Smooth muscle cell (in vitro differentiated cells): ENCODE results near the gene SCIN. TPM values are rescaled to one million over a fixed set of nuclear protein-coding genes. Genes with fewer than 3 reads are reported as not detected.

Source experiments
- DNase-seq: peaks from one replicate; lab custom pipeline; 2025; ENCODE audit not compliant: unreplicated experiment; lab: John Stamatoyannopoulos, UW
- H2AFZ ChIP-seq: fragments of 200-600 bp; sonication (generic); 2 replicates; pipeline ENCODE4 v1.6.0; 2016; ENCODE audit warnings: antibody characterized with exemption, low read depth, mild to moderate bottlenecking
- H3F3A ChIP-seq: fragments of 200-600 bp; sonication (generic); 2 replicates; pipeline ENCODE4 v1.6.0; 2017; ENCODE audit warnings: antibody characterized with exemption, low read depth
- H3K27ac ChIP-seq: fragments of 200-600 bp; sonication (generic); 2 replicates; pipeline ENCODE4 v1.5.1; 2016; ENCODE audit warnings: low read depth, mild to moderate bottlenecking
- H3K27me3 ChIP-seq: fragments of 200-600 bp; sonication (generic); 2 replicates; pipeline ENCODE4 v1.6.1; 2016; ENCODE audit warnings: low read depth, mild to moderate bottlenecking
- H3K36me3 ChIP-seq: fragments of 200-600 bp; sonication (generic); 2 replicates; pipeline ENCODE4 v1.5.1; 2016; ENCODE audit warnings: low read depth
- H3K4me1 ChIP-seq: fragments of 200-600 bp; sonication (generic); 2 replicates; pipeline ENCODE4 v1.5.1; 2016; ENCODE audit warnings: low read depth
- H3K4me2 ChIP-seq: fragments of 200-600 bp; sonication (generic); 2 replicates; pipeline ENCODE4 v1.6.0; 2016; ENCODE audit warnings: mild to moderate bottlenecking
- H3K4me3 ChIP-seq: fragments of 200-600 bp; sonication (generic); 2 replicates; pipeline ENCODE4 v1.5.1; 2016; ENCODE audit warnings: mild to moderate bottlenecking
- H3K79me2 ChIP-seq: fragments of 200-600 bp; sonication (generic); 2 replicates; pipeline ENCODE4 v1.6.0; 2016; ENCODE audit warnings: low read depth, mild to moderate bottlenecking
- H3K9ac ChIP-seq: fragments of 200-600 bp; sonication (generic); 2 replicates; pipeline ENCODE4 v1.6.0; 2016; ENCODE audit warnings: low read depth
- H3K9me3 ChIP-seq: fragments of 200-600 bp; sonication (generic); replicated peaks from 2 replicates; pipeline ENCODE4 v1.5.1; 2016; ENCODE audit warnings: low read depth
- H4K20me1 ChIP-seq: fragments of 200-600 bp; sonication (generic); 2 replicates; pipeline ENCODE4 v1.6.0; 2016; ENCODE audit warnings: low read depth
- CTCF ChIP-seq: fragments of 200-600 bp; sonication (generic); IDR thresholded peaks from 2 replicates; pipeline ENCODE4 v1.5.1; 2017; ENCODE audit warnings: borderline replicate concordance, mild to moderate bottlenecking, antibody characterized with exemption; ENCODE audit not compliant: insufficient read depth, poor library complexity, severe bottlenecking
- WGBS: methylation state at CpG from one replicate; pipeline ENCODE4 v1.1.7; 2016; ENCODE audit warnings: low lambda C conversion rate; 5-methylcytosine and 5-hydroxymethylcytosine counted together
- polyA plus RNA-seq: library from polyadenylated mRNA; unstranded; fragments of >200 nt; fragmentation: Nextera tagmentation; extraction: Ambion mirVana; gene quantifications from 2 replicates; pipeline ENCODE4 v1.2.1, GENCODE V29; 2016
- total RNA-seq: library from RNA; depleted of rRNA; stranded (reverse); fragments of >200 nt; gene quantifications from 2 replicates; pipeline ENCODE4 v1.2.3, GENCODE V29; 2014

The SCIN gene
- total and polyA plus RNA-seq, 2 experiments from 2014 or later, result 0.31 TPM

GRCh38 chr7:12588259-12588904 is 17.9 kb downstream of the SCIN start:
- H3K27ac ChIP-seq, result no peak overlapping the region
- H3K4me1 ChIP-seq, result no peaks in the 10 kb centered on the region
- H3K4me2 ChIP-seq, result no peak overlapping the region
- no peak for TF ChIP-seq CTCF
- no peaks in the 10 kb centered on the region for H4K20me1 ChIP-seq
- DNase-seq, result no peak
- no peaks in the 10 kb centered on the region for H3K9me3 ChIP-seq
- no peaks in the 10 kb centered on the region for H3K27me3 ChIP-seq
- 93% methylated on average over 11 of the region's 11 CpGs for WGBS
- no peak overlapping the region for H2AFZ ChIP-seq
- H3K4me3 ChIP-seq, result no peak overlapping the region
- no peaks in the 10 kb centered on the region for H3K79me2 ChIP-seq
- H3F3A ChIP-seq, result no peaks in the 10 kb centered on the region
- no peaks in the 10 kb centered on the region for H3K36me3 ChIP-seq
- H3K9ac ChIP-seq, result no peak overlapping the region

GRCh38 chr7:12590559-12590958 is 20.0 kb downstream of the SCIN start:
- Histone ChIP-seq H3F3A (no peaks in the 10 kb centered on the region), H3K4me2 (no peak overlapping the region), H2AFZ (no peak overlapping the region), H3K9ac (no peak overlapping the region), H3K27me3 (no peaks in the 10 kb centered on the region), H3K9me3 (no peaks in the 10 kb centered on the region), H3K4me3 (no peak overlapping the region), H3K36me3 (no peaks in the 10 kb centered on the region), H3K27ac (no peak overlapping the region), H3K4me1 (no peaks in the 10 kb centered on the region), H3K79me2 (no peaks in the 10 kb centered on the region), H4K20me1 (no peaks in the 10 kb centered on the region)
- TF ChIP-seq CTCF, result no peak
- 92% methylated on average over 7 of the region's 7 CpGs for WGBS
- DNase-seq, result no peak

- Histone ChIP-seq H3K9me3 (no peaks in the 10 kb centered on the region), H3F3A (no peaks in the 10 kb centered on the region), H3K27ac (no peak overlapping the region), H3K27me3 (no peaks in the 10 kb centered on the region), H3K79me2 (no peaks in the 10 kb centered on the region), H3K4me2 (no peak overlapping the region), H3K9ac (no peak overlapping the region), H3K36me3 (no peaks in the 10 kb centered on the region), H2AFZ (no peak overlapping the region), H3K4me1 (no peaks in the 10 kb centered on the region), H4K20me1 (no peaks in the 10 kb centered on the region), H3K4me3 (no peak overlapping the region)
- 95% methylated on average over 24 of the region's 24 CpGs for WGBS
- no peak for TF ChIP-seq CTCF
- DNase-seq, result no peak
Observed at GRCh38 chr7:12594122-12594897, 23.8 kb downstream of the SCIN start.
